GM12873 (cell line): ENCODE data around the gene CTIF.

Experiments used
- TF ChIP-seq, protein P1 (sequence below): IDR thresholded peaks from 2 replicates; pipeline ENCODE4 v1.5.1; 2012; ENCODE audit warnings: low read depth, mild to moderate bottlenecking, moderate library complexity, low read length, control low read depth; ENCODE audit not compliant: insufficient read depth; ENCODE audit errors: missing control alignments

CTIF gene

DNA sequence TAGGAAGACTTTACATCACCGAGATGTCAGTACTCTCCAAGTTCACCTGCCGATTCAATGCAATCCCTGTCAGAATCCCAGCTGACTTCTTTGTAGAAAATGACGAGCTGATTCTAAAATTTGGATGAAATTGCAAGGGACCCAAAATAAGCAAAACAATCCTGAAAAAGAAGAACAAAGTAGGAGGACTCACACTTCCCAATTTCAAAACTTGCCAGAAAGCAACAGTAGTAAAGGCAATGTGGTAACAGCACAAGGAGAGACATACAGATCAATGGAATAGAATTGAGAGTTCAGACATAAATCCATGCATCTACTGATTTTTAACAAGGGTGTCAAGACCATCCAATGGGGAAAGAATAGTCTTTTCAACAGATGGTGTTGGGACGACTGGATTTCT is 359.7 kb downstream of the CTIF start:
- TF ChIP-seq, protein P1, sequence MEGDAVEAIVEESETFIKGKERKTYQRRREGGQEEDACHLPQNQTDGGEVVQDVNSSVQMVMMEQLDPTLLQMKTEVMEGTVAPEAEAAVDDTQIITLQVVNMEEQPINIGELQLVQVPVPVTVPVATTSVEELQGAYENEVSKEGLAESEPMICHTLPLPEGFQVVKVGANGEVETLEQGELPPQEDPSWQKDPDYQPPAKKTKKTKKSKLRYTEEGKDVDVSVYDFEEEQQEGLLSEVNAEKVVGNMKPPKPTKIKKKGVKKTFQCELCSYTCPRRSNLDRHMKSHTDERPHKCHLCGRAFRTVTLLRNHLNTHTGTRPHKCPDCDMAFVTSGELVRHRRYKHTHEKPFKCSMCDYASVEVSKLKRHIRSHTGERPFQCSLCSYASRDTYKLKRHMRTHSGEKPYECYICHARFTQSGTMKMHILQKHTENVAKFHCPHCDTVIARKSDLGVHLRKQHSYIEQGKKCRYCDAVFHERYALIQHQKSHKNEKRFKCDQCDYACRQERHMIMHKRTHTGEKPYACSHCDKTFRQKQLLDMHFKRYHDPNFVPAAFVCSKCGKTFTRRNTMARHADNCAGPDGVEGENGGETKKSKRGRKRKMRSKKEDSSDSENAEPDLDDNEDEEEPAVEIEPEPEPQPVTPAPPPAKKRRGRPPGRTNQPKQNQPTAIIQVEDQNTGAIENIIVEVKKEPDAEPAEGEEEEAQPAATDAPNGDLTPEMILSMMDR: no peak

DNA sequence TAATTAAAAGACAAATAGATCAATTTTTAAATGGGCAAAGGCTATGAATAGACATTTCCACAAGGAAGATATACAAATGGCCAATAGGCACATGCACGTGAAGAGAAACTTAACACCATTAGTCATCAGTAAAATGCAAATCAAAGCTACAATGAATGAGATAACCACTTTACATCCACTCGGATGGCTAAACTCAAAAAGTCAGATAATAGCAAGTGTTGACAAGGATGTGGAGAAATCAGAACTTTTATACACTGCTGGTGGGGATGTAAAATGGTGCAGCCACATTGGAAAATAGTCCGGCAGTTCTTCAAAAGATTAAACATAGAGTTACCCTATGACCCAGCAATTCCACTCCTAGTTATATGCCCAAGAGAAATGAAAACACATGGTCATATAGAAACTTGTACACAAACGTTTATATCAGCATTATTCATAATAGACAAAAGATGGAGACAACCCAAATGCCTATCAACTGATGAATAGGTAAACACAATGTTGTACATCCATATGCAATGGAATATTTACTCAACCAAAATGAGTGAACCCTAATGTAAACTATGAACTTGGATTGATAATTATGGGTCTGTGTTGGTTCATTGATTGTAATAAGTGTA is 360.8 kb downstream of the CTIF start:
- TF ChIP-seq, protein P1: no peak

DNA sequence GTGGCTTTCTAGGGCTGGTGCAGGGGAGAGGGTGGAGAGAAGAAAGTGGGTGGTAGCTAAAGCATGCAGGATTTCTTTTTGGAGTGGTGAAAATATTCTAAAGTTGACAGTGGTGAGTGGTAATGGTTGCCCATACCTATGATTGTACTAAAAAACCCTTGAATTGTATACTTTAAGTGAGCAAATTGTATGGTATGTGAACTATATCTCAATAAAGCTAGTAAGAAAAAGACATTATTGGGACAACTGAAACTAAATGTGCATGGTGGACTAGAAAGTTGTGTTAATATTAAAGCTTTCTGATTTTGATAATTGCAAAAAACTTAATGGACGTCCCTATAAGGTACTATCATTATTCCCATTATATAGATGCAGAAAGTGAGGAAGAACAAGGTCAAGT is 361.6 kb downstream of the CTIF start:
- TF ChIP-seq, protein P1: no peak

DNA sequence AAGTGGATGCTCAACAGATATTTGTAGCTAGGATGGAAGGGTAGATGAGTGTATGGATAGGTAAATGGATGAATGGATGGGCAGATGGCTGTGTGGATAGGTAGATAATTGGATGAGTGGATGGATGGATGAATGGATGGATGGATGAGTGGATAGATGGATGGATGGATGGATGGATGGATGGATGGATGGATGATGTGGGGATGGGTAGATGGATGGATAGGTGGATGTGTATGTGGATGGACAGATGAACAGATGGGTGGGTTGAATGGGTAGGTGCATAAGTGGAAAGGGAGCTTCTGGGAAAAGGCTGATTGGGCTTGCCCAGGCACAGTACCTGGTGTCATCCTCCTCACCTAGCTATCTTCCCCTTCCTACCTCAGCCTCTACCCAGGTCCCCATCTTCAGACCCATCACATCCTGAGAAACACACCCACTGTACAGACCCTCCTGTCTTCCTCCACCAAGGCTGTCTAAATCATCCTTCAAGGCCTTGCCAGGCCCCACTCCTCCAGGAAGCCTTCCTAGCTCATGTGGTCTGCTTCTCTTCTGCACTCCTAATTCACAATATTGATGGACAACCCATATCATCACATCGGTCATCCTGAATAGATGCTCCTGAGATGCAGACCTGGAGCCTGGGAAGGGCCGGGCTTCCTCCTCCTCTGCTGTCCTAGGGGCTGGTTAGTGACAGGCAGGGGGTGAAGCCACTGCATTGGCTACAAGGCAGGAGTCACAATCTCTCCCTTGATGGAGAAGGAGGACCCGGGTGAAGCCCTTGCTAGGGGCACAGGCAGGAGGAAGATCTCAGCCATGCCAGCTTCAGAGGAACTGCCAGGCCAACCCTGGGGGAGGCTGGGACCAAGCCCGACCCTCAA is 362.6 kb downstream of the CTIF start:
- TF ChIP-seq, protein P1: no peak

DNA sequence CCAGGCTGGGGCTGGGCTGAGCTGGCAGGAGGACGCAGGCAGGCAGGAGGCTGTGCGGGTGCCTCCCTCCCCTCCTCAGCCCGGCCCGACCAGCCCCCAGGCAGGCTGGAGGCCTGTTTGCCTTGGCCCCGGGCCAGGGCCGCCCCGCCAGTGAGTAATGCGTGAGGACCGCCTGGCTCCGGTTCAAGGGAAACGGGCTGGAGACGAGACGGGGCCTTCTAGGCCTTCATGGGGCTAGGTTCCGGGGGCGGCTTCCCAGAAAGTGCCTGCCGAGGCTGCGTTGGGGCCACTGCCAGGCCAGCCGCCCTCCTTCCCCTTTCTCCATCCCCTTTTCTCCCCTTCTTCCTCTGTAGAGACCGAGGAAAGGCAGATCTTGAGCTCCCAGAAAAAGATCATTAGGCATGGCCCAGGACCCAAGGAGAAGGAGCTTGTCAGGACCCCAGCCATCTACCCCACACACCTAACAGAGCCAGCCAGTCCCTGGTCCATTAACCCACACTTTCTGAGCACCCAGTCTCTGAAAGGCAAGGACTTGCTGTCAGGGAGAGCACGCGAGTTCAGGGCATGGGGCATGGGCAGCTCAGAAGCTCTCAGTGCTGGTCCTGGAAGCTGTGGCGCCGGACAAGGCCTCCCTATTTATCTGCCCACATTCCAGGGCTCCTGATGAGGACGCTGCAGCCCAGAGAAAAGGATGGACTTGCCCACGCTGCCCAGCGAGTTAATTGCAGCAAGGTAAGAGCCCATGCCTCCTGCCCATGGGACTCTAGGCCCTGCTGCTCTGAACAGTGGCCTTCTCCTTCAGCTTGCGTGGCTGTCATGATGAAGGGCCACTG is 363.4 kb downstream of the CTIF start:
- TF ChIP-seq, protein P1: no peak

DNA sequence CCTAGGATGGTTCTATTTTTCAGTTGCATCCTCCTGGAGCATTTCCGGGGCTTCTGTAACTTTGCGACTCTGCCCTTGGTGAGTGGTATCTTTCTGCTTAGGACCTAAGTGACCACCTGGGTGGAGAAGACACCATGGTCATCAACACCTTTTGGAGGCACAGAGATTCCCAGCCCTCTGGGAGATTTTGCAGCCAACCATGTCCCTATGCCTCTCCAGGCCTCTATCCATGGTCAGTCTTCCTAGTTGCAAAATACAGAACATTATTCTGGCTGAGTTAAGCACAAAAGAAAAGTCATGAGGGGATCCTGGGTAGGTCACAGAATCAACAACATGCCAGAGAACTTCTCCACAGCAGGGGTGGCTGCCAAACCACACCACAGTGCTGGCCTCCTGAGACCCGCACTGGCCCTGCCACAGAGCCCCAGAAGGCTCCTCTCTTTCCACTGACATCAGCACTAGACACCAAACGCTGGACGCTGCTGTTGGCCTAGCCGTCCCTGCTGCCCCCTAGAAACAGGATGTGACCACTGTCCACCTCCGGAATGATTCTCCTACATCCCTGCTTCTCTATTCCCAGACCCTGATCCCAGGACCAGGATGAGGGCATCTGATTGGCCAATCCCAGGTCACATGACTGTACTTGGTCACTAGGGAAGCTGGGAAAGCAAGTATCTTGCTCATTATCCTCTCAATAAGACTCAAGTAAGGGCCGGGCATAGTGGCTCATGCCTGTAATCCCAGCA is 364.2 kb downstream of the CTIF start:
- TF ChIP-seq, protein P1: no peak

DNA sequence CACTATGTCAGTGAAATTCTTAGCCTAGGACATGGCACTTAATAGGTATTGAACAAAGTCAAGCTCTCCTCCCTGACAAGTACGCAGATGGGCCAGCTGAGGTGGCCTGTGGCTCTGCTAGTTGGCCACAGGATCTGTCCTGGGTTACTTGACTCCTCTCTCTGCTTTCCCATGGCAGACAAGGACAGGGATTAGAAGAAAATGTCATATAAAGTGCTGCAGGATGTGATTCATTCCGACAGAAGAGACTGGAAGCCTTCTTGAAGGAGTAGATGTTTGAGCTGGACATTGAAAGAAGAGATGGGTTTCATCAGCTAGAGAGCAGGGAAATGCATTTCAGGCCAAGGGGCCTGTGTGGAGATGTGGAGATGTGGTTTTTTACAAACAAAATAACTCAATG is 365.3 kb downstream of the CTIF start:
- TF ChIP-seq, protein P1: no peak
